K562 (cell line): ENCODE results near the gene LRP6. TPM values are rescaled to one million over a fixed set of nuclear protein-coding genes. Genes with fewer than 3 reads are reported as not detected.

Experiments
- ATAC-seq: fragments of 200-7000 bp; cut with Tn5 transposase; 3 replicates; pipeline ENCODE4 v1.9.1; 2020; ENCODE audit warnings: moderate library complexity
- BruUV-seq: library from RNA; stranded (reverse); fragments of 400-500 nt; replicated peaks from 2 replicates; lab custom pipeline; 2021; lab: Mats Ljungman, UMichigan
- CTCF ChIA-PET: fragments of 300-600 bp; formaldehyde crosslinking; extraction: SDS; loops from one replicate; lab custom pipeline; 2021; ENCODE audit warnings: low intra/inter-chr PET ratio; lab: Yijun Ruan, JAX
- POLR2A ChIA-PET: fragments of 300-600, 350-650 bp; sonication (Branson Sonifier 250); formaldehyde crosslinking; extraction: SDS; loops from one replicate; lab custom pipeline; 2021; ENCODE audit warnings: antibody characterized with exemption, inconsistent platforms; lab: Yijun Ruan, JAX
- DNase-seq, 4 experiments: peaks; one replicate each; pipeline versions ENCODE4 v3.0.0 to v3.0.0-alpha.2; 2011 to 2018; ENCODE audit warnings: low spot score in 3 of 4, mixed read lengths in 3 of 4; ENCODE audit errors: extremely low read depth in 1 of 4
- FAIRE-seq: peaks from 2 replicates; lab custom pipeline; 2011; peaks lifted over from hg19 to GRCh38; lab: Jason Lieb, UNC
- H2AFZ ChIP-seq: 2 replicates; pipeline ENCODE4 v1.6.0; 2011; ENCODE audit warnings: low read depth, low read length, control low read depth, inconsistent platforms
- H3K27ac ChIP-seq: fragments of 200-600 bp; 3 replicates; pipeline ENCODE4 v1.8.0; 2011; ENCODE audit warnings: low read depth, mild to moderate bottlenecking, control low read depth, inconsistent platforms, low read length, moderate library complexity, mixed read lengths; ENCODE audit errors: extremely low read depth
- H3K27me3 ChIP-seq, 2 experiments: fragments of 300-600 bp in 1 of 2; 2 replicates in 1 of 2; 3 replicates in 1 of 2; pipeline versions ENCODE4 v1.6.0 to v1.8.0; 2011; ENCODE audit warnings: inconsistent platforms in 2 of 2, low read length in 2 of 2, mild to moderate bottlenecking in 1 of 2, mixed read lengths in 1 of 2, moderate library complexity in 1 of 2; ENCODE audit not compliant: control insufficient read depth in 2 of 2, insufficient read depth in 2 of 2
- H3K36me3 ChIP-seq: fragments of 300-600 bp; 3 replicates; pipeline ENCODE4 v1.8.0; 2011; ENCODE audit warnings: mild to moderate bottlenecking, low read length, inconsistent platforms; ENCODE audit not compliant: control insufficient read depth, insufficient read depth
- H3K4me1 ChIP-seq, 2 experiments: fragments of 200-600 bp in 1 of 2; replicated peaks in 1 of 2; 2 replicates in 1 of 2; 3 replicates in 1 of 2; pipeline versions ENCODE4 v1.5.1 to v1.8.0; 2011; ENCODE audit warnings: inconsistent platforms in 2 of 2, low read length in 2 of 2, mild to moderate bottlenecking in 1 of 2, mixed read lengths in 1 of 2, moderate library complexity in 1 of 2; ENCODE audit not compliant: control insufficient read depth in 2 of 2, insufficient read depth in 2 of 2
- H3K4me2 ChIP-seq: 2 replicates; pipeline ENCODE4 v1.6.1; 2011; ENCODE audit warnings: low read length, control low read depth, inconsistent platforms, mixed read lengths; ENCODE audit not compliant: insufficient read depth
- H3K4me3 ChIP-seq: fragments of 200-600 bp; sonication (generic), shearing (Covaris generic); 2 replicates; pipeline ENCODE4 v1.5.1; 2016; ENCODE audit warnings: control low read depth, inconsistent platforms
- H3K79me2 ChIP-seq: fragments of 200-600 bp; 3 replicates; pipeline ENCODE4 v1.8.0; 2011; ENCODE audit warnings: low read length, inconsistent platforms; ENCODE audit not compliant: control insufficient read depth, insufficient read depth
- H3K9ac ChIP-seq, 2 experiments: 2 replicates each; pipeline versions ENCODE4 v1.6.0 to v1.6.1; 2011; ENCODE audit warnings: low read depth in 2 of 2, low read length in 2 of 2, control low read depth in 1 of 2, inconsistent platforms in 1 of 2, mild to moderate bottlenecking in 1 of 2, mixed read lengths in 1 of 2; ENCODE audit not compliant: insufficient read depth in 1 of 2
- H3K9me1 ChIP-seq: one replicate; pipeline ENCODE4 v1.6.0; 2011; ENCODE audit warnings: inconsistent platforms, mild to moderate bottlenecking, low read length, moderate library complexity; ENCODE audit not compliant: control insufficient read depth, insufficient read depth
- H3K9me3 ChIP-seq: replicated peaks from 2 replicates; pipeline ENCODE4 v1.5.1; 2011; ENCODE audit warnings: low read depth, low read length, inconsistent platforms; ENCODE audit not compliant: control insufficient read depth, insufficient read depth
- H4K20me1 ChIP-seq: replicated peaks from 2 replicates; pipeline ENCODE4 v1.6.1; 2011; ENCODE audit warnings: low read length, inconsistent platforms, mixed read lengths; ENCODE audit not compliant: control insufficient read depth, insufficient read depth
- ATF1 ChIP-seq, 2 experiments: fragments of 450-650 bp in 1 of 2; IDR thresholded peaks; 2 replicates each; pipeline ENCODE4 v1.6.1; 2016; ENCODE audit warnings: missing compliant biosample characterization in 1 of 2, missing genetic modification characterization in 1 of 2
- CSDE1 ChIP-seq, 2 experiments: fragments of 450-650 bp; IDR thresholded peaks; 2 replicates each; pipeline ENCODE4 v1.6.1; 2016; ENCODE audit warnings: mild to moderate bottlenecking in 1 of 2
- MEIS2 ChIP-seq: fragments of 450-650 bp; IDR thresholded peaks from 2 replicates; pipeline ENCODE4 v1.6.1; 2014; ENCODE audit warnings: mild to moderate bottlenecking; ENCODE audit not compliant: partially characterized antibody
- OTX1 ChIP-seq: fragments of 450-650 bp; formaldehyde crosslinking; IDR thresholded peaks from 2 replicates; pipeline ENCODE4 v1.4.0; 2022; ENCODE audit warnings: mild to moderate bottlenecking
- TAF9B ChIP-seq: fragments of 450-650 bp; IDR thresholded peaks from 2 replicates; pipeline ENCODE4 v1.6.1; 2018; ENCODE audit warnings: mild to moderate bottlenecking; ENCODE audit not compliant: partially characterized antibody
- TCF7L2 ChIP-seq: fragments of 150-350 bp; IDR thresholded peaks from 2 replicates; pipeline ENCODE4 v1.6.1; 2016; ENCODE audit warnings: low read depth, mild to moderate bottlenecking, low read length, moderate library complexity
- ZNF134 ChIP-seq: fragments of 250-450 bp; sonication (Bioruptor Pico); conservative IDR thresholded peaks from 2 replicates; pipeline ENCODE4 v1.4.0; 2020
- ZNF274 ChIP-seq: IDR thresholded peaks from 2 replicates; pipeline ENCODE4 v1.6.1; 2011; ENCODE audit warnings: low read depth, mild to moderate bottlenecking, low read length, moderate library complexity, borderline replicate concordance
- ZSCAN32 ChIP-seq: fragments of 450-650 bp; formaldehyde crosslinking; IDR thresholded peaks from 2 replicates; pipeline ENCODE4 v1.4.0; 2020; ENCODE audit warnings: mild to moderate bottlenecking, moderate library complexity
- WGBS: fragments of 100-300 bp; shearing (Covaris generic); methylation state at CpG from one replicate; pipeline ENCODE4 v1.1.6; 2016; ENCODE audit warnings: low coverage, mixed read lengths; ENCODE audit not compliant: insufficient coverage; ENCODE audit errors: missing lambda C conversion rate; 5-methylcytosine and 5-hydroxymethylcytosine counted together
- in situ Hi-C: fragments of 300-500 bp; cut with MboI; formaldehyde crosslinking; loops from 4 replicates; pipeline ENCODE4 v1.15.0; 2018; ENCODE audit warnings: inconsistent platforms, mixed read lengths
- intact Hi-C: fragments of 100-400 bp; cut with micrococcal nuclease; formaldehyde crosslinking; loops from 2 replicates; pipeline ENCODE4 v1.14.2; 2022
- polyA plus RNA-seq, 8 experiments: library from polyadenylated mRNA; depleted of rRNA in 4 of 8; stranded (reverse) in 5 of 8; unstranded in 3 of 8; fragments of >200 nt; fragmentation: Nextera tagmentation in 2 of 8; fragmentation: Illumina TruSeq in 1 of 8; extraction: Ambion mirVana in 2 of 8; extraction: Trizol in 1 of 8; gene quantifications; 2 replicates each; pipeline versions ENCODE4 v1.2.1 to v1.2.3, GENCODE V29; 2011 to 2014; ENCODE audit warnings: inconsistent platforms in 1 of 8, missing spikeins in 1 of 8
- total RNA-seq, 7 experiments: library from RNA; depleted of rRNA in 6 of 7; stranded (reverse); fragments of >200 nt in 6 of 7; fragmentation: Illumina TruSeq in 2 of 7; extraction: Trizol in 2 of 7; gene quantifications; 2 replicates each; pipeline versions ENCODE4 v1.2.1 to v1.2.3, GENCODE V29; 2011 to 2021; ENCODE audit warnings: low replicate concordance in 1 of 7
- TF ChIP-seq, protein P1 (sequence below): sonication (generic); formaldehyde crosslinking; IDR thresholded peaks from 2 replicates; pipeline ENCODE4 v1.8.1; 2023; ENCODE audit warnings: mild to moderate bottlenecking, missing genetic modification reagents

LRP6 gene
- total and polyA plus RNA-seq, 9 of the 15 experiments (the other 6 are each of a cell fraction or from before 2014, with no cell fraction given), result 3.0 to 17.0 (median 10.8) TPM

- TF ChIP-seq, protein P1, sequence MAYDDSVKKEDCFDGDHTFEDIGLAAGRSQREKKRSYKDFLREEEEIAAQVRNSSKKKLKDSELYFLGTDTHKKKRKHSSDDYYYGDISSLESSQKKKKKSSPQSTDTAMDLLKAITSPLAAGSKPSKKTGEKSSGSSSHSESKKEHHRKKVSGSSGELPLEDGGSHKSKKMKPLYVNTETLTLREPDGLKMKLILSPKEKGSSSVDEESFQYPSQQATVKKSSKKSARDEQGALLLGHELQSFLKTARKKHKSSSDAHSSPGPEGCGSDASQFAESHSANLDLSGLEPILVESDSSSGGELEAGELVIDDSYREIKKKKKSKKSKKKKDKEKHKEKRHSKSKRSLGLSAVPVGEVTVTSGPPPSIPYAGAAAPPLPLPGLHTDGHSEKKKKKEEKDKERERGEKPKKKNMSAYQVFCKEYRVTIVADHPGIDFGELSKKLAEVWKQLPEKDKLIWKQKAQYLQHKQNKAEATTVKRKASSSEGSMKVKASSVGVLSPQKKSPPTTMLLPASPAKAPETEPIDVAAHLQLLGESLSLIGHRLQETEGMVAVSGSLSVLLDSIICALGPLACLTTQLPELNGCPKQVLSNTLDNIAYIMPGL (CRISPR knock-in tag), result no peak
- TF ChIP-seq CSDE1 (IDR thresholded peaks at IDR 0.05), result no peak
- TF ChIP-seq ZSCAN32 (CRISPR knock-in tag), result no peak
- no peak for TF ChIP-seq TAF9B
Measured at GRCh38 chr12:12236896-12237295, 29.9 kb downstream of the LRP6 start (continued).

- ChIA-PET POLR2A (interaction anchor here (0.9 to 1.0 kb wide), 2 partner anchors 13 to 25 kb away, joined by 3 read pairs; no protein-coding TSS in a partner anchor), CTCF (no interaction called here)
- Histone ChIP-seq H3K79me2 (peaks cover 79% of the 10 kb centered on the region), H3K27me3 (no peaks in the 10 kb centered on the region), H3K9ac (no peak overlapping the region), H3K36me3 (no peaks in the 10 kb centered on the region), H3K4me3 (no peak overlapping the region), H3K27ac (no peak overlapping the region), H4K20me1 (no peaks in the 10 kb centered on the region), H3K4me1 (no peaks in the 10 kb centered on the region; a peak in 2 of 5 replicates), H3K9me3 (no peaks in the 10 kb centered on the region), H3K4me2 (no peak overlapping the region), H3K9me1 (no peaks in the 10 kb centered on the region), H2AFZ (no peak overlapping the region)
- ATAC-seq (no peak), DNase-seq (no peak), FAIRE-seq (no peak)
- TF ChIP-seq ZNF134 (CRISPR knock-in tag), result no peak
- TF ChIP-seq MEIS2, result peak; percentile 49
- TF ChIP-seq TCF7L2, result no peak
- TF ChIP-seq ZNF274, result no peak
- no peak for TF ChIP-seq ATF1 (CRISPR knock-in tag; IDR thresholded peaks at IDR 0.05)
- TF ChIP-seq ATF1 (tag; IDR thresholded peaks at IDR 0.05), result no peak
- no peak for TF ChIP-seq OTX1 (CRISPR knock-in tag)
- in situ Hi-C loops, result no loop called here
- no TSS peak for BruUV-seq
- WGBS, result 91% methylated on average over 1 of the region's 1 CpG
- intact Hi-C loops, result no loop called here
Measured at GRCh38 chr12:12230275-12230674, 36.6 kb downstream of the LRP6 start.
